ENCODE measurements around the gene HEATR9.

- TF ChIP-seq CTCF (IDR thresholded peaks at IDR 0.05; ENCODE audit: borderline replicate concordance, extremely low read depth, low read length, poor library complexity, severe bottlenecking) (no peak), EZH2 (IDR thresholded peaks at IDR 0.05; ENCODE audit: borderline replicate concordance, low read depth, low read length, severe bottlenecking) (no peak)
Measured at GRCh38 chr17:35915153-35915964, 46.7 kb upstream of the HEATR9 start.

Measured in DND-41 (cell line).